MM.1S (cell line): ENCODE measurements around the gene PHYH.

Experiments
- DNase-seq: peaks from one replicate; pipeline ENCODE4 v3.0.0-alpha.2; 2015
- H2AFZ ChIP-seq: fragments of 300-600 bp; sonication (generic); 2 replicates; pipeline ENCODE4 v1.6.0; 2016; ENCODE audit warnings: antibody characterized with exemption, low read length
- H3F3A ChIP-seq: fragments of 300-600 bp; sonication (generic); 2 replicates; pipeline ENCODE4 v1.6.1; 2016; ENCODE audit warnings: mild to moderate bottlenecking, antibody characterized with exemption, low read length, moderate library complexity, mixed read lengths; ENCODE audit not compliant: insufficient read depth
- H3K27ac ChIP-seq: fragments of 300-600 bp; sonication (generic); 2 replicates; pipeline ENCODE4 v1.5.1; 2016; ENCODE audit warnings: mild to moderate bottlenecking, low read length
- H3K27me3 ChIP-seq: fragments of 300-600 bp; sonication (generic); replicated peaks from 2 replicates; pipeline ENCODE4 v1.6.0; 2016; ENCODE audit warnings: low read length; ENCODE audit not compliant: insufficient read depth
- H3K36me3 ChIP-seq: fragments of 300-600 bp; sonication (generic); replicated peaks from 2 replicates; pipeline ENCODE4 v1.6.1; 2016; ENCODE audit warnings: mild to moderate bottlenecking, low read length, mixed read lengths; ENCODE audit not compliant: insufficient read depth
- H3K4me1 ChIP-seq: fragments of 300-600 bp; sonication (generic); 2 replicates; pipeline ENCODE4 v1.6.1; 2016; ENCODE audit warnings: low read length, mixed read lengths
- H3K4me2 ChIP-seq: fragments of 300-600 bp; sonication (generic); 2 replicates; pipeline ENCODE4 v1.6.0; 2016; ENCODE audit warnings: low read depth, low read length
- H3K4me3 ChIP-seq: fragments of 300-600 bp; sonication (generic); 2 replicates; pipeline ENCODE4 v1.5.1; 2016; ENCODE audit warnings: low read length, mixed read lengths
- H3K79me2 ChIP-seq: fragments of 300-600 bp; sonication (generic); 2 replicates; pipeline ENCODE4 v1.6.1; 2016; ENCODE audit warnings: mixed run types, low read length, mixed read lengths
- H3K9ac ChIP-seq: fragments of 300-600 bp; sonication (generic); 2 replicates; pipeline ENCODE4 v1.6.1; 2016; ENCODE audit warnings: low read length, mixed read lengths
- H3K9me2 ChIP-seq: fragments of 300-600 bp; sonication (generic); replicated peaks from 2 replicates; pipeline ENCODE4 v1.6.1; 2016; ENCODE audit warnings: mild to moderate bottlenecking, low read length, mixed read lengths; ENCODE audit not compliant: insufficient read depth
- H3K9me3 ChIP-seq: fragments of 300-600 bp; sonication (generic); replicated peaks from 2 replicates; pipeline ENCODE4 v1.6.1; 2016; ENCODE audit warnings: mild to moderate bottlenecking, low read length, mixed read lengths; ENCODE audit not compliant: insufficient read depth
- H4K20me1 ChIP-seq: fragments of 300-600 bp; sonication (generic); 2 replicates; pipeline ENCODE4 v1.6.1; 2016; ENCODE audit warnings: mild to moderate bottlenecking, low read length, moderate library complexity, mixed read lengths; ENCODE audit not compliant: insufficient read depth
- CTCF ChIP-seq: fragments of 300-600 bp; sonication (generic); IDR thresholded peaks from 2 replicates; pipeline ENCODE4 v1.5.1; 2016; ENCODE audit warnings: antibody characterized with exemption, low read length, mixed read lengths
- EZH2 ChIP-seq: fragments of 300-600 bp; sonication (generic); optimal IDR thresholded peaks from 2 replicates; pipeline ENCODE3; 2017; ENCODE audit warnings: low read depth, mild to moderate bottlenecking, antibody characterized with exemption, low read length, mixed read lengths
- EZH2phosphoT487 ChIP-seq: fragments of 300-600 bp; sonication (generic); IDR thresholded peaks from 2 replicates; pipeline ENCODE4 v1.6.1; 2018; ENCODE audit warnings: antibody characterized with exemption, low read length

The PHYH gene

GRCh38 chr10:13306103-13306502 is 6.2 kb upstream of the PHYH start:
- H3F3A ChIP-seq, result peaks cover 10% of the 10 kb centered on the region
- H3K79me2 ChIP-seq, result no peaks in the 10 kb centered on the region
- no peaks in the 10 kb centered on the region for H3K9me3 ChIP-seq
- no peak overlapping the region for H3K4me3 ChIP-seq
- no peak for DNase-seq
- no peaks in the 10 kb centered on the region for H3K27me3 ChIP-seq
- peaks cover 6% of the 10 kb centered on the region; the same call in 1 of the 2 replicates for H3K4me1 ChIP-seq
- no peak overlapping the region for H2AFZ ChIP-seq
- no peak overlapping the region for H3K9ac ChIP-seq
- no peaks in the 10 kb centered on the region for H4K20me1 ChIP-seq
- no peak overlapping the region for H3K4me2 ChIP-seq
- TF ChIP-seq EZH2 (no peak), CTCF (no peak), EZH2phosphoT487 (no peak)
- no peaks in the 10 kb centered on the region for H3K36me3 ChIP-seq
- no peak overlapping the region for H3K27ac ChIP-seq
- no peaks in the 10 kb centered on the region for H3K9me2 ChIP-seq

- peaks cover 6% of the 10 kb centered on the region; the same call in 1 of the 2 replicates for H3K4me1 ChIP-seq
- H2AFZ ChIP-seq, result peak overlapping the region; percentile 62; the same call in 1 of the 2 replicates
- H3K27ac ChIP-seq, result no peak overlapping the region
- peak overlapping the region; percentile 72 for H3K4me3 ChIP-seq
- H4K20me1 ChIP-seq, result no peaks in the 10 kb centered on the region
- H3F3A ChIP-seq, result peaks cover 10% of the 10 kb centered on the region
- H3K36me3 ChIP-seq, result no peaks in the 10 kb centered on the region
- H3K9me2 ChIP-seq, result no peaks in the 10 kb centered on the region
- peak overlapping the region; percentile 53; the same call in 1 of the 2 replicates for H3K4me2 ChIP-seq
- H3K9ac ChIP-seq, result no peak overlapping the region
- TF ChIP-seq CTCF (no peak), EZH2 (no peak), EZH2phosphoT487 (no peak)
- H3K9me3 ChIP-seq, result no peaks in the 10 kb centered on the region
- no peaks in the 10 kb centered on the region for H3K79me2 ChIP-seq
- no peak for DNase-seq
- no peaks in the 10 kb centered on the region for H3K27me3 ChIP-seq
These were observed 3.1 kb upstream of the PHYH start for GRCh38 chr10:13302821-13303555.

GRCh38 chr10:13298748-13299436 is 972 bp downstream of the PHYH start:
- Histone ChIP-seq H3K27ac (peak overlapping the region; percentile 65; the same call in 1 of the 2 replicates), H4K20me1 (no peaks in the 10 kb centered on the region), H3K9ac (peak overlapping the region; percentile 85), H2AFZ (peak overlapping the region; percentile 74), H3K4me2 (peak overlapping the region; percentile 98), H3K4me1 (peaks cover 6% of the 10 kb centered on the region; the same call in 1 of the 2 replicates), H3K27me3 (no peaks in the 10 kb centered on the region), H3K4me3 (peak overlapping the region; percentile 65), H3F3A (peaks cover 10% of the 10 kb centered on the region), H3K36me3 (no peaks in the 10 kb centered on the region), H3K9me3 (no peaks in the 10 kb centered on the region), H3K79me2 (no peaks in the 10 kb centered on the region), H3K9me2 (no peaks in the 10 kb centered on the region)
- TF ChIP-seq EZH2, result no peak
- TF ChIP-seq CTCF, result no peak
- TF ChIP-seq EZH2phosphoT487, result no peak
- DNase-seq, result no peak
